Astrocyte (in vitro differentiated cells and primary cell): ENCODE results near the gene PASD1.

Experiments
- EZH2 ChIP-seq: IDR thresholded peaks from 2 replicates; pipeline ENCODE4 v1.6.1; 2012; ENCODE audit warnings: mild to moderate bottlenecking, low read length, inconsistent platforms; ENCODE audit not compliant: insufficient read depth
- TF ChIP-seq, protein P1 (sequence below): IDR thresholded peaks from 2 replicates; pipeline ENCODE4 v1.5.1; 2011; ENCODE audit warnings: low read depth, mild to moderate bottlenecking, inconsistent platforms, low read length, moderate library complexity; ENCODE audit not compliant: insufficient read depth

DNA sequence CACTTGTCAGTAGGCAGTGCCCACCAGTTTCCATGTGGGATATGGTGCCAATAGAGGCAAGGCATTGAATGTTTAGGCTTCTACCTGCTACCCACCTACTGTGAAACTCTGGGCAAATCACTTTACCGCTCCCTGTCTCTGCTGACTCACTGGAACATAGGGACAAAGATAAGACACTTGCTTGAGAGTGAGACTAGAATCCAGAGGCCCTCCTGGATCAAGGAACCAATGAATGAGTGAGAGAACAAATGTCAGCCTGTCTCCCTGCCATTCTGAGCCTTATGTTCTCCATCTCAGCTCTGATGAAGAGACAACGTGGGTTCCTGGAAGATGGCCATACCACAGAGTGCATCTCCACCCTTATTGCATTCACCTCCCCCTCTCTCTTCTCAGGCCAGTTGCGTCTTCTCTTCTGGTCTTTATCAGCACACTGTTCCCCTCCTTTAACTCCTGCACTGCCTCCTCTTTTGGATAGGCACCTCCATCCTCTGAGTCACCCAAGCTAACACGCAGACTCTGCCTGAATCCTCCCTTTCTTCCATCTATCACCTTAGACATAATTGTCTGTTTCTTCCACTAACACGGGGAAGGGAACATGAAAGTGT is 116.4 kb downstream of the PASD1 start:
- TF ChIP-seq, protein P1, sequence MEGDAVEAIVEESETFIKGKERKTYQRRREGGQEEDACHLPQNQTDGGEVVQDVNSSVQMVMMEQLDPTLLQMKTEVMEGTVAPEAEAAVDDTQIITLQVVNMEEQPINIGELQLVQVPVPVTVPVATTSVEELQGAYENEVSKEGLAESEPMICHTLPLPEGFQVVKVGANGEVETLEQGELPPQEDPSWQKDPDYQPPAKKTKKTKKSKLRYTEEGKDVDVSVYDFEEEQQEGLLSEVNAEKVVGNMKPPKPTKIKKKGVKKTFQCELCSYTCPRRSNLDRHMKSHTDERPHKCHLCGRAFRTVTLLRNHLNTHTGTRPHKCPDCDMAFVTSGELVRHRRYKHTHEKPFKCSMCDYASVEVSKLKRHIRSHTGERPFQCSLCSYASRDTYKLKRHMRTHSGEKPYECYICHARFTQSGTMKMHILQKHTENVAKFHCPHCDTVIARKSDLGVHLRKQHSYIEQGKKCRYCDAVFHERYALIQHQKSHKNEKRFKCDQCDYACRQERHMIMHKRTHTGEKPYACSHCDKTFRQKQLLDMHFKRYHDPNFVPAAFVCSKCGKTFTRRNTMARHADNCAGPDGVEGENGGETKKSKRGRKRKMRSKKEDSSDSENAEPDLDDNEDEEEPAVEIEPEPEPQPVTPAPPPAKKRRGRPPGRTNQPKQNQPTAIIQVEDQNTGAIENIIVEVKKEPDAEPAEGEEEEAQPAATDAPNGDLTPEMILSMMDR: no peak
- no peak for TF ChIP-seq EZH2
